OCI-LY3 (cell line): ENCODE data around the gene RRM2.

Experiments used
- H2AFZ ChIP-seq: fragments of 200-600, 300-600 bp; shearing (Covaris generic); 2 replicates; pipeline ENCODE4 v1.6.0; 2014; ENCODE audit warnings: antibody characterized with exemption, low read depth, low read length
- H3K27ac ChIP-seq: fragments of 200-600, 300-600 bp; sonication (generic); 2 replicates; pipeline ENCODE4 v1.5.1; 2014; ENCODE audit warnings: mild to moderate bottlenecking, low read length, moderate library complexity, mixed read lengths
- H3K27me3 ChIP-seq: fragments of 200-600, 300-600 bp; sonication (generic); 2 replicates; pipeline ENCODE4 v1.6.1; 2014; ENCODE audit warnings: low read depth, low read length, mixed read lengths
- H3K36me3 ChIP-seq: fragments of 200-600, 300-600 bp; sonication (generic); replicated peaks from 2 replicates; pipeline ENCODE3; 2014; ENCODE audit warnings: low read depth, low read length, mixed read lengths
- H3K4me1 ChIP-seq: fragments of 300-600, 200-600 bp; sonication (generic); 2 replicates; pipeline ENCODE4 v1.6.1; 2014; ENCODE audit warnings: low read length, mixed read lengths
- H3K4me2 ChIP-seq: fragments of 200-600, 300-600 bp; sonication (generic); 2 replicates; pipeline ENCODE4 v1.6.1; 2014; ENCODE audit warnings: low read length, mixed read lengths
- H3K4me3 ChIP-seq: fragments of 300-600, 200-600 bp; sonication (generic); 2 replicates; pipeline ENCODE4 v1.5.1; 2014; ENCODE audit warnings: antibody characterized with exemption, mild to moderate bottlenecking, low read length, moderate library complexity
- H3K79me2 ChIP-seq: fragments of 300-600, 200-600 bp; shearing (Covaris generic); 2 replicates; pipeline ENCODE4 v1.6.1; 2014; ENCODE audit warnings: mild to moderate bottlenecking, low read length, mixed read lengths
- H3K9ac ChIP-seq: fragments of 300-600, 200-600 bp; shearing (Covaris generic); 2 replicates; pipeline ENCODE4 v1.6.0; 2014; ENCODE audit warnings: mild to moderate bottlenecking, low read length, moderate library complexity
- H3K9me3 ChIP-seq: fragments of 200-600, 300-600 bp; shearing (Covaris generic); 2 replicates; pipeline ENCODE4 v1.6.1; 2014; ENCODE audit warnings: low read length, mixed read lengths; ENCODE audit not compliant: insufficient read depth
- H4K20me1 ChIP-seq: fragments of 200-600, 300-600 bp; sonication (generic); 2 replicates; pipeline ENCODE4 v1.6.1; 2016; ENCODE audit warnings: low read length, mixed read lengths; ENCODE audit not compliant: insufficient read depth
- EZH2phosphoT487 ChIP-seq: fragments of 200-600 bp; shearing (Covaris generic); IDR thresholded peaks from 2 replicates; pipeline ENCODE4 v1.6.1; 2018; ENCODE audit warnings: antibody characterized with exemption, mixed run types, low read depth
- TF ChIP-seq, protein P1 (sequence below): fragments of 200-600, 300-600 bp; sonication (generic); IDR thresholded peaks from 2 replicates; pipeline ENCODE4 v1.5.1; 2014; ENCODE audit warnings: antibody characterized with exemption, low read length, low read depth

Gene RRM2

DNA sequence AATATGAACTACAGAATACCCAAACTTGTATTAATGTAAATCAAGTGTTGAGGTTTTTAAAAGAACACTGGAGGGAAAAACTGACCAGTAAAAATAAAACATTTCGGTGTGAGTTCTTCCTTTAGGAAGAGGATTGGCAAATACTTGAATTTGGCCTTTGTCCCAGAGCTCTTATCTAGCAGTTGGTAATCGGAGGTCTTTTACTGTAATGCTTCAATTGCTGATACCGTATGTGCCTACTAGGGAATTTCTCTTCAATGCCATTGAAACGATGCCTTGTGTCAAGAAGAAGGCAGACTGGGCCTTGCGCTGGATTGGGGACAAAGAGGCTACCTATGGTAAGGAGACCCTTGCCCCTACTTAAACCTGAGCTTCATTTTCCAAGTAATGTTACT, 4.1 kb downstream of the RRM2 start:
- no peak overlapping the region for H3K9ac ChIP-seq
- no peak for TF ChIP-seq EZH2phosphoT487
- TF ChIP-seq, protein P1, sequence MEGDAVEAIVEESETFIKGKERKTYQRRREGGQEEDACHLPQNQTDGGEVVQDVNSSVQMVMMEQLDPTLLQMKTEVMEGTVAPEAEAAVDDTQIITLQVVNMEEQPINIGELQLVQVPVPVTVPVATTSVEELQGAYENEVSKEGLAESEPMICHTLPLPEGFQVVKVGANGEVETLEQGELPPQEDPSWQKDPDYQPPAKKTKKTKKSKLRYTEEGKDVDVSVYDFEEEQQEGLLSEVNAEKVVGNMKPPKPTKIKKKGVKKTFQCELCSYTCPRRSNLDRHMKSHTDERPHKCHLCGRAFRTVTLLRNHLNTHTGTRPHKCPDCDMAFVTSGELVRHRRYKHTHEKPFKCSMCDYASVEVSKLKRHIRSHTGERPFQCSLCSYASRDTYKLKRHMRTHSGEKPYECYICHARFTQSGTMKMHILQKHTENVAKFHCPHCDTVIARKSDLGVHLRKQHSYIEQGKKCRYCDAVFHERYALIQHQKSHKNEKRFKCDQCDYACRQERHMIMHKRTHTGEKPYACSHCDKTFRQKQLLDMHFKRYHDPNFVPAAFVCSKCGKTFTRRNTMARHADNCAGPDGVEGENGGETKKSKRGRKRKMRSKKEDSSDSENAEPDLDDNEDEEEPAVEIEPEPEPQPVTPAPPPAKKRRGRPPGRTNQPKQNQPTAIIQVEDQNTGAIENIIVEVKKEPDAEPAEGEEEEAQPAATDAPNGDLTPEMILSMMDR: no peak

DNA sequence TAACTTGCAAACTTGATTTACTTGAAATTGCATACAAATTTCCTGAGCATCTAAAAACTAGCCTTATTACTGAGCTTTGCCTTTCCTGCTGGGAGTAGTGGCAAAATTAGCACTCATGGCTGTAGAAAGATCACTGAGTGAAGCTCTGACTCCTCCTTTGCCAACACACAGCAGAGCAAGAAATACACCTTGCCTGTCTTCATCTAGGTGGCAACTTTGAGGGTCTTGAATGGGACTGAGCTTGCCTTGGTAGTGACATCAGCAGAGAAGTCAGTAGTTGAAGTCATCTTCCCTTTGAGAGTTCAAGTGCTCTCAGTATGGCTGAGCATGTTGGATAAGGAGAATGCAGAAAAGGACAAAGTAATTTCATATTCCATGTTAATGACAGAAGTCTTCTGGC, 5.9 kb downstream of the RRM2 start:
- H3K27ac ChIP-seq: no peak overlapping the region
- H3K27me3 ChIP-seq: no peaks in the 10 kb centered on the region
- H3K36me3 ChIP-seq: peaks cover 86% of the 10 kb centered on the region
- peaks cover 64% of the 10 kb centered on the region for H3K79me2 ChIP-seq
- TF ChIP-seq, protein P1: no peak
- no peak for TF ChIP-seq EZH2phosphoT487
- H3K4me1 ChIP-seq: peaks cover 22% of the 10 kb centered on the region
- H3K4me3 ChIP-seq: no peak overlapping the region
- peaks cover 71% of the 10 kb centered on the region for H4K20me1 ChIP-seq
- no peak overlapping the region for H2AFZ ChIP-seq
- no peak overlapping the region for H3K4me2 ChIP-seq
- no peaks in the 10 kb centered on the region for H3K9me3 ChIP-seq
- H3K9ac ChIP-seq: no peak overlapping the region

More for the DNA sequence above, 4.1 kb downstream of the RRM2 start:
- Histone ChIP-seq H3K36me3 (peaks cover 76% of the 10 kb centered on the region), H3K4me3 (no peak overlapping the region), H3K9me3 (no peaks in the 10 kb centered on the region), H3K27me3 (no peaks in the 10 kb centered on the region), H2AFZ (no peak overlapping the region), H4K20me1 (peaks cover 55% of the 10 kb centered on the region), H3K79me2 (peaks cover 76% of the 10 kb centered on the region), H3K4me2 (no peak overlapping the region), H3K4me1 (peaks cover 24% of the 10 kb centered on the region), H3K27ac (no peak overlapping the region)

DNA sequence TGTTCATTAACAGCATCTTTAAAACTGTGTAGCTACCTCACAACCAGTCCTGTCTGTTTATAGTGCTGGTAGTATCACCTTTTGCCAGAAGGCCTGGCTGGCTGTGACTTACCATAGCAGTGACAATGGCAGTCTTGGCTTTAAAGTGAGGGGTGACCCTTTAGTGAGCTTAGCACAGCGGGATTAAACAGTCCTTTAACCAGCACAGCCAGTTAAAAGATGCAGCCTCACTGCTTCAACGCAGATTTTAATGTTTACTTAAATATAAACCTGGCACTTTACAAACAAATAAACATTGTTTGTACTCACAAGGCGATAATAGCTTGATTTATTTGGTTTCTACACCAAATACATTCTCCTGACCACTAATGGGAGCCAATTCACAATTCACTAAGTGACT, 7.0 kb downstream of the RRM2 start:
- Histone ChIP-seq H3K36me3 (peaks cover 80% of the 10 kb centered on the region), H3K79me2 (peaks cover 53% of the 10 kb centered on the region), H3K4me2 (no peak overlapping the region), H3K4me3 (no peak overlapping the region), H3K27me3 (no peaks in the 10 kb centered on the region), H3K27ac (no peak overlapping the region), H2AFZ (no peak overlapping the region), H3K4me1 (peaks cover 18% of the 10 kb centered on the region), H3K9ac (no peak overlapping the region), H4K20me1 (peaks cover 64% of the 10 kb centered on the region), H3K9me3 (no peaks in the 10 kb centered on the region)
- TF ChIP-seq, protein P1: no peak
- TF ChIP-seq EZH2phosphoT487: no peak

DNA sequence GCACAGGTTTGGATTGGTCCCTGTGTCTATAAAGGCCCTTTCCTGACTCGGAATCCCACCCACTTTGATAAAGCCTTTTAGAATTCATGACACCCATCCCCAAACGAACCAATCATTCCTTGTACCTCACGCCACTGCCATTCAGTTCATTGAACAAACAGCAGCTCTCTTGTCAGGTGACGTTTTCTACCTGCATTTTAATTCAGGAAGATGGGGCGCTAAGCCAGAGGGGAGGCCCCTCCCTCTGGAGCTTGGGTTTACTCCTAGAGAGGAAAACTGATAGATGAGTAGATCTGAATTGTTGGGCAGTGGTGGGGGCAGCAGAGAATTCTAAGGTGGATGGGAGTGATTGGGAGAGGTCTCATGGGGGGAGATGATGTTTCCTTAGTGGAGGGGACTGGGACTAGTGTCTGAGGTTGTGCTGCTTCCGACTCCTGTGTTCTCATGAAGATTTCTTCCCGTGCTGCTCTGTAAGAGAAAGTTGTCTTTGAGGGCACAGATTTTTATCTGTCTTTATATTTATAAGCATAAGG, 9.6 kb downstream of the RRM2 start:
- Histone ChIP-seq H3K36me3 (peaks cover 60% of the 10 kb centered on the region), H3K4me1 (no peaks in the 10 kb centered on the region), H3K79me2 (peaks cover 28% of the 10 kb centered on the region), H3K4me3 (no peak overlapping the region), H3K9me3 (no peaks in the 10 kb centered on the region), H4K20me1 (peaks cover 54% of the 10 kb centered on the region), H3K9ac (no peak overlapping the region), H3K27ac (no peak overlapping the region), H3K4me2 (no peak overlapping the region), H3K27me3 (no peaks in the 10 kb centered on the region), H2AFZ (no peak overlapping the region)
- no peak for TF ChIP-seq EZH2phosphoT487
- TF ChIP-seq, protein P1: no peak
